Effector memory CD4-positive, alpha-beta T cell (primary cell): Measurements from ENCODE around the gene DNAH8.

Experiments used
- DNase-seq, 3 donors: peaks; one replicate each; pipeline ENCODE4 v3.0.0-alpha.2; 2020
- H3K27ac ChIP-seq: 2 replicates; pipeline ENCODE4 v1.7.0; 2013; ENCODE audit warnings: mild to moderate bottlenecking, low read length, moderate library complexity; ENCODE audit not compliant: insufficient read depth, poor library complexity, severe bottlenecking
- H3K27me3 ChIP-seq: replicated peaks from 2 replicates; pipeline ENCODE4 v1.7.0; 2013; ENCODE audit warnings: mild to moderate bottlenecking, low read length; ENCODE audit not compliant: insufficient read depth, control insufficient read depth, poor library complexity, severe bottlenecking
- H3K36me3 ChIP-seq: 2 replicates; pipeline ENCODE4 v1.7.0; 2013; ENCODE audit warnings: mild to moderate bottlenecking, low read length, moderate library complexity; ENCODE audit not compliant: control insufficient read depth, insufficient read depth
- H3K4me1 ChIP-seq: 2 replicates; pipeline ENCODE4 v1.7.0; 2013; ENCODE audit warnings: low read length, mild to moderate bottlenecking; ENCODE audit not compliant: control insufficient read depth, insufficient read depth, poor library complexity, severe bottlenecking
- H3K4me3 ChIP-seq: 2 replicates; pipeline ENCODE4 v1.7.0; 2013; ENCODE audit warnings: low read length, low read depth, mild to moderate bottlenecking; ENCODE audit not compliant: insufficient read depth, poor library complexity, severe bottlenecking
- H3K9me3 ChIP-seq: 2 replicates; pipeline ENCODE4 v1.7.0; 2013; ENCODE audit warnings: mild to moderate bottlenecking, low read length, moderate library complexity; ENCODE audit not compliant: control insufficient read depth

Gene DNAH8

DNA sequence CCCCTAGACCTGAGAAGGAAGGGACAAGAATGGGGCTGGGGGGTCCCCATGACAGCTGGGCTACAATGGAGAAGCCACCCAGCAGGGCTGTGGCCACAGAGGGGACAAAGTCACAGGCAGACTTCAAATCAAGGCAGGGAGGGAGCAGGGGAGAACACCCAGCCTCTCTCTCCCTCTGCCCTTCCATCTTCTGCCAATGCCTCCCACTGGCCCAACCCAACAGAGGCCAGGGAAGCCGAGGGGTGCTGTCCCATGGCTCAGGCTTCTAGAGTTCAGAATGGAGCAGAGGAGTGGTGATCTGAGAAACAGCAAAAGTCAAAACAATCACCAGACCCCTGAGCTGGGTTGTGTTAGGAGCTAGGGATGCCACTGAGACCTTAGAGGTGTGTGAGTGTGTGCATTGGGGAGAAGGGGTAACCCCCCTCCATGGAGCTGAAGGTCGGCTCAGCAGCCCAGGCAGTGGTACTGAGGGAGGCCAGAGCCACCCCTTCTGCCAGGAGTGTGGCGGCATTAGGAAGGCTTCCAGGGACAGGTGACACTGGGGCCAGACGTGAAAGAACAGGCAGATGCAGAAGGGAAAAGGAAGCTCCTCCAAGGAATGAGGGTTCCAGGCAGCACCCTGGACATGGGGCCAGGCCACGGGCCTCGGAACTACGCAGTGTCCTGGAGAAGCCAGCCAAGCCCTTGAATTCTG, 345.5 kb downstream of the DNAH8 start:
- Histone ChIP-seq H3K9me3 (no peaks in the 10 kb centered on the region), H3K27me3 (no peaks in the 10 kb centered on the region), H3K27ac (no peak overlapping the region), H3K4me1 (no peaks in the 10 kb centered on the region), H3K36me3 (no peaks in the 10 kb centered on the region), H3K4me3 (no peak overlapping the region)
- DNase-seq, result no peak

DNA sequence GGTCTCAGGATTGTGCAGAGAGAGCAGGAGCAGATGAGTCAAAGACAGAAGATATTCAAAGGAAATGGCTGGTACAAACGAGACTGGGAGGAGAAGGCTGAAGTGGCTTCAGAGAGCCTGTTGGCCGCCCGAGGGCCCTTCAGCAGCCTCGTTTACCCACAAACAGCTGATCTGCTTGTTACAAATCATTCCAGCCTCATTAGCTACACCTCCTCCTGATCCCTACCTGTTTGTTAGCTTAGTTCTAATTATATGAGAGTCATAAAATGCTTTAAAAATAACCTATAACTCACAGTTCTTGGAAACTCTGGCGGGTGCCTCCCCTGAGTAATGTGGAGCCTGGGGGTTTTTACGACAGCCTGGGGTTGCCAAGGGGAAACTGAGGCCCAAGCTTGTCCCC, 346.1 kb downstream of the DNAH8 start:
- no peak overlapping the region for H3K27ac ChIP-seq
- H3K36me3 ChIP-seq, result no peaks in the 10 kb centered on the region
- no peak for DNase-seq
- no peaks in the 10 kb centered on the region for H3K9me3 ChIP-seq
- no peak overlapping the region for H3K4me3 ChIP-seq
- no peaks in the 10 kb centered on the region for H3K27me3 ChIP-seq
- no peaks in the 10 kb centered on the region for H3K4me1 ChIP-seq

DNA sequence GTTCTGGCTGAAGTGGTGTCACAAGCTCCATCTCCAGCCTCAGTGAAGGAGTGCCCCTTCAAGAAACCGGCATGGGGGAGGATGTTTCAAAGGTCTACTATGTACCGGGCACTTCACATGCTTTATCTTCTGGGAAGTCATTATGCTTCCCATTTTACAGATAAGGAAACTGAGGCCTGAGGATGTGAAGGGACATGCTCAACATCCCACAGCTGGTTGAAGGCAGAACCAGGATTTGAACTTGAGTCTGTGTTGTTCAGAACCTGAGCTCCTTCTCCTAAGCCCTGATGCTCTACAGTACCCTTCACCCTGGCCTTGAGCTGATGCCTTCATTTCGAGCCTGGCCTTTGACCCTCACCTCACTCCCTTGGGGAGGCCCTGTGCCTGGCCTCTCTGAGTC, 346.5 kb downstream of the DNAH8 start:
- no peak for DNase-seq
- Histone ChIP-seq H3K9me3 (no peaks in the 10 kb centered on the region), H3K4me1 (no peaks in the 10 kb centered on the region), H3K27me3 (no peaks in the 10 kb centered on the region), H3K36me3 (no peaks in the 10 kb centered on the region), H3K4me3 (no peak overlapping the region), H3K27ac (no peak overlapping the region)

DNA sequence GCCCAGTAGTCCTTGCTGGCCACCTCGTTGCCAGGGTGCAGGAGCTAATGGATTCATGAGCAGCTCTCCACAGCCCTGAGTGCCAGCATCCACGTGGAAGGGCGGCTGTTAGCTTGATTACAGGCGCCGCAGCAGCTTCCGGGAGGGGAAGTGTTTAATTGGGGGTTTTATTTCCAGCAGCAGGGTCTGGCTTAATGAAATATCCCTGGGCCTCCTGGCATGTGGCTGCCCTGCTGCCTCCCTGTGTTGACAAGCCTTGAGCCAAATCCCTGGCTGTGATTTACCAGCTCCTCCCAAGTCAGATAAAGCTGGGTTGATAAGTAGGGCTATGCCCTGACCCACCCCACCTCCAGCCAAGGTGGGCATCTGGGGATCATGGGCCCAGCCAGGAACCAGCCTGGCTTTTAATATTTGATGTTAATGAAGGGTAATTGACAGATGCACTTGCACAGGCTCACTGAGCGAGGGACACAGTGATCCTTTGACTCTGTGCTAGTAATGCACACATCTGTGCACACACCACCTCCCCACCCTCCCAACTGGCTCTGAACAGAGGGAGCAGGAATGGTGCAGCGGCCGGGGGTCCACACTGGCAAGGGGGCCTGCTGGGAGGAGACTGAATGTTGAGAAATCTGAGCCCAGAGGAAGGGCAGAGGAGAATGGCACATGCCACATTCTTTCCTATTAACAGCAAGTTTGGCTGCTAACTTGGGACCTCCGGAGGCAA, 347.1 kb downstream of the DNAH8 start:
- H3K4me1 ChIP-seq, result no peaks in the 10 kb centered on the region
- DNase-seq, result no peak
- H3K9me3 ChIP-seq, result no peaks in the 10 kb centered on the region
- H3K27ac ChIP-seq, result no peak overlapping the region
- no peak overlapping the region for H3K4me3 ChIP-seq
- H3K36me3 ChIP-seq, result no peaks in the 10 kb centered on the region
- no peaks in the 10 kb centered on the region for H3K27me3 ChIP-seq

DNA sequence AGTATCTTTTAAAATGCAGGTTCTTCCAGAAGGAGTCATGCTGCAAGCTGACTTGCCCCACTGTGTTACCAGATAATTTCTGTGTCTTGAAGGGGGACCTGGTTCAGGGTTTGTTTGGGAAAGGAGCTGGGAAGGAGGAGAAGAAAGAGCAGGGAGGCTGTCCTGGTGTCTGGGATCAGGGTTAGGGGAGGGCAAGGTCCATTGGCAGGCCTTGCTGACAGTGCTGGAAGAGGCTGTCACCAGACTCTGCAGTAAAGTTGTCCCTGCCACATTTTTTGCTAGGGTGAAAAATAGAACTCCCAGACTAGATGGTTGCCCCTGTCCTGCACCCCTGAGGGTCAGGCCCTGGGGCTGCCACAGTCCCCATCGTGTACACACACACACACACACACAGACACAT, 348.4 kb downstream of the DNAH8 start:
- Histone ChIP-seq H3K9me3 (no peaks in the 10 kb centered on the region), H3K4me1 (no peaks in the 10 kb centered on the region), H3K4me3 (no peak overlapping the region), H3K27me3 (no peaks in the 10 kb centered on the region), H3K27ac (no peak overlapping the region), H3K36me3 (no peaks in the 10 kb centered on the region)
- DNase-seq, result no peak

DNA sequence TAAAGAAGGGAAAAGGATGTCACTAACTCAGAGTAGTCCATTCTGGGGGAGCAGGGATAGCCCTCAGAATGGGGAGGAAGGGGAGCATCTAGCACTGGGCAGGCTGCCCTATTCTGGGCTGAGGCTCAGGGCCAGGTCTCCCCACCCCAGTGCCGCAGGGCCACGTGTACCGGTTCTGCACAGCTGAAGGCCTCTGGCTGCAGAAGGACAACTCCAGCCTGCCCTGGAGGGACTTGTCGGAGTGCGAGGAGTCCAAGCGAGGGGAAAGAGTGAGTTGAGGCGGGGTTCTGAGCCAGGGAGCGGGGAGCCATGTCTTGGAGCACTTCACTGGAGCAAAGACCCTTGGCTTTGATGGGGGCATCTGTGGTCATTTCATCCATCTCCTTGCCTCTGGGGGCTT, 350.4 kb downstream of the DNAH8 start:
- no peaks in the 10 kb centered on the region for H3K27me3 ChIP-seq
- H3K4me1 ChIP-seq, result no peaks in the 10 kb centered on the region
- no peak overlapping the region for H3K4me3 ChIP-seq
- no peak for DNase-seq
- H3K36me3 ChIP-seq, result no peaks in the 10 kb centered on the region
- no peak overlapping the region for H3K27ac ChIP-seq
- no peaks in the 10 kb centered on the region for H3K9me3 ChIP-seq

DNA sequence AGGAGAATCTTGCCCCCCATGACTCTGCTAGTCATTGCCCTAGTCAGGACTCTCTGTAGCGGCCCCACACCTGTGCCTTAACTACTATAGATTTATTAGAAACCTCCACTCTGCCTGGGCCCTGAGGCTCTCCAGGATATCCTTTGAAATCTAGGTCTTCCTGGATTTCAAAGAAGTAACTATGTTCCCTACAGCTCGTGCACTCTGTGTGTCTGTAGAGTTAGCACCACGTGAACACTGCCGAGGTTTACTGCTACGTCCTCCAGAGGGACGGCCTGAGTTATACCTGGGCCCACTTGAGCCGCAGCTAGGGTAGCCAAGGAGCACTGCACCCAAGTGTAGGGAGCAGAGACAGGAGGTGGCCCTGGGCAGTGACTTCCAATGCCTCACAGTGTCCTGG, 353.3 kb downstream of the DNAH8 start:
- Histone ChIP-seq H3K4me1 (no peaks in the 10 kb centered on the region), H3K9me3 (no peaks in the 10 kb centered on the region), H3K27me3 (no peaks in the 10 kb centered on the region), H3K27ac (no peak overlapping the region), H3K4me3 (no peak overlapping the region), H3K36me3 (no peaks in the 10 kb centered on the region)
- no peak for DNase-seq

DNA sequence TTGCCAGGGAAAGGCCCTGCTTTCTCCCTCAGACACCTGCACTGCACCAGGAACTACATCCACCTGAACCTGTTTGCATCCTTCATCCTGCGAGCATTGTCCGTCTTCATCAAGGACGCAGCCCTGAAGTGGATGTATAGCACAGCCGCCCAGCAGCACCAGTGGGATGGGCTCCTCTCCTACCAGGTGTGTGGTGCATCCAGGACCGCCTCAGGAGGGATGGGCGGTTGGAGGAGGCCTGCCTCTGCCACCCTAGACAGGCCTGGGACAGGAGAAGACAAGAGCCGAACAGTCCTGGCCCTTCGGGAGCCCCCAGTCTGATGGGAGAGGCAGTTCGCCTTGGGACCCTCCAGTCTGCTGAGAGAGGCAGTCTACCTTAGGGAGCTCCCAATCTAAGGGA, 357.7 kb downstream of the DNAH8 start:
- H3K36me3 ChIP-seq, result no peaks in the 10 kb centered on the region
- no peak for DNase-seq
- H3K27ac ChIP-seq, result no peak overlapping the region
- no peaks in the 10 kb centered on the region for H3K4me1 ChIP-seq
- no peaks in the 10 kb centered on the region for H3K9me3 ChIP-seq
- H3K4me3 ChIP-seq, result no peak overlapping the region
- no peaks in the 10 kb centered on the region for H3K27me3 ChIP-seq

DNA sequence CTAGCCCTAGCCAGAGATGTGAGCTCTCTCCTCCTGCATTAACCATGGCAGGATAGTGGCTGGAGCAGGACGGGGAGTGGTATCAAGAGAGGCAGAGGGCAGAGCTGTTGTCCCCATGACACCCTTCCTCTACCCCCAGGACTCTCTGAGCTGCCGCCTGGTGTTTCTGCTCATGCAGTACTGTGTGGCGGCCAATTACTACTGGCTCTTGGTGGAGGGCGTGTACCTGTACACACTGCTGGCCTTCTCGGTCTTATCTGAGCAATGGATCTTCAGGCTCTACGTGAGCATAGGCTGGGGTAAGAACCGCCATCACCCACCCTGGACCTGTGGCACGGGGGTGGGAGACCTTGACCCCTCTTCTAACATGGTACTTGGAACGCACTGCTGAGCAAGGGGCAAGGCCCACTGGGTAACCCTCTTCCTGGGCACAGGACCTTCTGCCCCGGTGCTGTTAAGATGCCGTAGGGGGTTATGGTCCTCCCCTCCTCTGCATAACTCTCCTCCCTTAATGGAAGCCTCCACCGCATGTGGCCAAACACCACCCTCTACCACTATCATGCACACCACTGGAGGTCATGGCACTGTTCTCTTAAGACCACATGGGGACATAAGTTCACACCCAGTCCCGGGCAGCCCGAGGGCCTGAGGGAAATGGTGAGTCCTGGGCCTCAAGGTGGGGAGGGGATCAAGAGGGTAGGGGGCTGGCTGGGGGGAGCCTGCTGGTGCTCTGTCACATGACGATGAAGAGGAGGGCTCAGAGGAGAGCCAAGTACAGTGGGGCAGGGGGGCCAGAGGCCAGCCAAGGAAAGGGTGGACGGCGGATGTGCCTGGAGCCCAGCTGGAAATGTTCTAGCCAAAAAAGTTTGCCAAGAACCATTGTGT, 358.6 kb downstream of the DNAH8 start:
- Histone ChIP-seq H3K4me3 (no peak overlapping the region), H3K27ac (no peak overlapping the region), H3K36me3 (no peaks in the 10 kb centered on the region)

DNA sequence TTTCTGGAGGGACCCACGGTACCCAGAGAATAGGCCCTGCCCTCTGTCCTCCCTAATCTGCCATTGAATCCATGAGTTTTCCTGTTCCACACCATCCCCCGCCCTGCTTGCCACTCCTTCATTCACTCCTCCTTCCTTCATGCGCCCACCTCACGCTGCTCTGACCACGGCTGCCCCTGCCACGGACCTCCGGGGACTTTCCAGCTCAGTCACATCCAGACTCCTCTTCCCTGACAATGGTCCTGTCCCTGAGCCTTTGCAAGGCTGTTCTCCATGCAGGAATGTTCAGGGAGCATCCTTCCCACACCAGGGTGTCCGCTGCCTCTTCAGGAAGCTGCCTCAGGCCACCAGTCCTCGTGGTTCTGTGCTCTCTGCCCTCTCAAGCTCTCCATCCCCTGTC, 359.4 kb downstream of the DNAH8 start:
- no peaks in the 10 kb centered on the region for H3K27me3 ChIP-seq
- H3K27ac ChIP-seq, result no peak overlapping the region
- no peak overlapping the region for H3K4me3 ChIP-seq
- no peaks in the 10 kb centered on the region for H3K36me3 ChIP-seq
- DNase-seq, result no peak
- H3K9me3 ChIP-seq, result no peaks in the 10 kb centered on the region
- H3K4me1 ChIP-seq, result no peaks in the 10 kb centered on the region

More for the DNA sequence above, 358.6 kb downstream of the DNAH8 start:
- no peaks in the 10 kb centered on the region for H3K27me3 ChIP-seq
- no peaks in the 10 kb centered on the region for H3K9me3 ChIP-seq
- H3K4me1 ChIP-seq, result no peaks in the 10 kb centered on the region
- DNase-seq, result no peak
